Inferior parietal cortex (tissue), 1 donor: Measurements from ENCODE around the gene RAB23.

Source experiments
- DNase-seq: peaks from one replicate; pipeline ENCODE4 v3.0.0-alpha.2; 2016; ENCODE audit errors: extremely low spot score

RAB23 gene

GRCh38 chr6:57182017-57182432, 40.1 kb downstream of the RAB23 start:
- no peak for DNase-seq

GRCh38 chr6:57180596-57180995, 41.5 kb downstream of the RAB23 start:
- no peak for DNase-seq

- DNase-seq = no peak
Observed at GRCh38 chr6:57177545-57178265, 44.4 kb downstream of the RAB23 start.

GRCh38 chr6:57174511-57174907, 47.6 kb downstream of the RAB23 start:
- DNase-seq = no peak

- DNase-seq = no peak
Observed at GRCh38 chr6:57173886-57174510, 48.1 kb downstream of the RAB23 start.

- no peak for DNase-seq
Observed at GRCh38 chr6:57173056-57173885, 48.8 kb downstream of the RAB23 start.

GRCh38 chr6:57172136-57173055, 49.7 kb downstream of the RAB23 start, which contains the start of gene BAG2:
BAG2 (plus strand) TSS chr6:57172326; CDS start chr6:57172698, 372 bp downstream.
- peak; percentile 69 for DNase-seq

GRCh38 chr6:57165080-57165479, 57.0 kb downstream of the RAB23 start:
- DNase-seq = no peak

- no peak for DNase-seq
Observed at GRCh38 chr6:57163956-57164355, 58.2 kb downstream of the RAB23 start.

GRCh38 chr6:57162516-57162915, 59.6 kb downstream of the RAB23 start:
- no peak for DNase-seq

- DNase-seq = no peak
Observed at GRCh38 chr6:57162028-57162427, 60.1 kb downstream of the RAB23 start.

GRCh38 chr6:57159127-57159526, 63.0 kb downstream of the RAB23 start:
- DNase-seq = no peak

- DNase-seq = no peak
Observed at GRCh38 chr6:57158658-57159057, 63.4 kb downstream of the RAB23 start.

- DNase-seq = no peak
Observed at GRCh38 chr6:57147955-57148858, 73.9 kb downstream of the RAB23 start.

GRCh38 chr6:57147401-57147800, 74.7 kb downstream of the RAB23 start:
- DNase-seq = no peak

GRCh38 chr6:57143690-57144089, 78.4 kb downstream of the RAB23 start:
- DNase-seq = no peak

- no peak for DNase-seq
Observed at GRCh38 chr6:57142178-57142525, 80.0 kb downstream of the RAB23 start.

- no peak for DNase-seq
Observed at GRCh38 chr6:57141451-57142177, 80.5 kb downstream of the RAB23 start.

GRCh38 chr6:57138026-57138425, 84.1 kb downstream of the RAB23 start:
- DNase-seq = no peak

GRCh38 chr6:57137350-57137749, 84.8 kb downstream of the RAB23 start:
- DNase-seq = no peak
